Activated naive CD4-positive, alpha-beta T cell treated with anti-CD3 and anti-CD28 coated beads for 36 hours (primary cell): ENCODE data around the gene MALRD1. TPM values are rescaled to one million over a fixed set of nuclear protein-coding genes. Genes with fewer than 3 reads are reported as not detected.

Source experiments
- CTCF ChIA-PET: fragments of 350-600 bp; sonication (Branson Sonifier 250); formaldehyde crosslinking; loops from one replicate; lab custom pipeline; 2021; ENCODE audit warnings: antibody characterized with exemption; lab: Charles Lee
- DNase-seq: peaks from one replicate; pipeline ENCODE4 v3.0.0-alpha.2; 2020
- H3K27ac Mint-ChIP-seq: one replicate; pipeline ENCODE4 v1.8.0; 2021; ENCODE audit warnings: mild to moderate bottlenecking, mixed read lengths
- H3K27me3 Mint-ChIP-seq: one replicate; pipeline ENCODE4 v1.8.0; 2021; ENCODE audit warnings: low read depth, mixed read lengths
- H3K36me3 Mint-ChIP-seq: one replicate; pipeline ENCODE4 v1.8.0; 2021; ENCODE audit warnings: low read depth, mixed read lengths
- H3K4me1 Mint-ChIP-seq: one replicate; pipeline ENCODE4 v1.8.0; 2021; ENCODE audit warnings: low read depth, mixed read lengths
- H3K4me3 Mint-ChIP-seq: one replicate; pipeline ENCODE4 v1.8.0; 2021; ENCODE audit warnings: mild to moderate bottlenecking, moderate library complexity, mixed read lengths
- H3K9me3 Mint-ChIP-seq: one replicate; pipeline ENCODE4 v1.8.0; 2021; ENCODE audit warnings: mixed read lengths
- intact Hi-C: fragments of 100-400 bp; cut with micrococcal nuclease; formaldehyde crosslinking; loops from one replicate; pipeline ENCODE4 v1.15.1; 2023
- total RNA-seq, 2 experiments: library from RNA; stranded (reverse); gene quantifications; one replicate each; pipeline ENCODE4 v1.2.3, GENCODE V29; 2021

MALRD1 gene
- total RNA-seq, 2 experiments from 2014 or later = not detected

GRCh38 chr10:19775296-19775695, 726.7 kb downstream of the MALRD1 start:
- Mint-ChIP-seq H3K27ac (no peak overlapping the region), H3K4me1 (no peaks in the 10 kb centered on the region), H3K4me3 (no peak overlapping the region), H3K9me3 (peaks cover 2% of the 10 kb centered on the region), H3K27me3 (no peaks in the 10 kb centered on the region), H3K36me3 (no peaks in the 10 kb centered on the region)
- intact Hi-C loops = no loop called here
- DNase-seq = no peak
- CTCF ChIA-PET = no interaction called here

DNA sequence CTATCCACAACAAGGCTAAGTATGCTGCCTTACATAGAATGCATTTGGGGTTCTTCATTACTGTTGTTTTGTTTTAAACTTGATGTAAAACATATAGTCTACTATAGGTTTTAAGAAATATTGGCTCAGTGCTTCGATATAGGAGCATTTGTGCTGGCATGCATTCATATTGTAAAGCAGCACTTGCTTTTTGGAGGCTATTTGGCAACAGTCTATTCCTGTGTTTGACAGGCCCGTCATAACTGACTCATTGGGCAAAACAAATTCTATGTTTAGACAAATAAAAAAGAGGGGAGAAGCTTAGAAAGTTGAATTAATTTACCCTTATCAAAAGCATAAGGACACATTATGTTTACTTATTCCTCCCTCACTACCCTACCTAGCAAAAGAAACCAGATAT, 729.2 kb downstream of the MALRD1 start:
- Mint-ChIP-seq H3K27me3 (no peaks in the 10 kb centered on the region), H3K4me3 (no peak overlapping the region), H3K36me3 (no peaks in the 10 kb centered on the region), H3K27ac (no peak overlapping the region), H3K4me1 (no peaks in the 10 kb centered on the region), H3K9me3 (peaks cover 2% of the 10 kb centered on the region)
- intact Hi-C loops = no loop called here
- CTCF ChIA-PET = no interaction called here
- DNase-seq = no peak

DNA sequence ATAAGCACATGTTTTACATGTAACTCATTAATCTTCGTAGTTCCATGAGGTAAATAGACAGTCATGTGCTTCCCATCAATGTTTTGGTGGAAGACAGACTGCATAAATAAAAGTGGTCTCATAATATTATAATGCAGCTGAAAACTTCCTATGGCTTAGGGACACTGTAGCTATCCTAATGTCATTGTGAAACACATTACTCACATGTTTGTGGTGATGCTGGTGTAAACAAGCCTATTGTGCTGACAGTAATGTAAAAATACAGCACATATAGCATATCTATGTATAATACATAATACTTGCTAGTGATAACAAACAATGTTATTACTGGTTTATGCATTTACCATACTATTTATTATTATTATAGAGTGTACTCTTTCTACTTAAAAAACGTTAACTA, 730.4 kb downstream of the MALRD1 start:
- no peaks in the 10 kb centered on the region for H3K27me3 Mint-ChIP-seq

GRCh38 chr10:19782430-19783089, 734.0 kb downstream of the MALRD1 start:
- intact Hi-C loops = loop anchor here (10.0 kb wide), 1 partner anchor 1098 kb away; no protein-coding TSS in a partner anchor
- DNase-seq = no peak
- no peaks in the 10 kb centered on the region for H3K9me3 Mint-ChIP-seq
- CTCF ChIA-PET = interaction anchor here (0.6 kb wide), 1 partner anchor 1715 kb away, joined by 3 read pairs; no protein-coding TSS in a partner anchor
- no peak overlapping the region for H3K4me3 Mint-ChIP-seq
- H3K36me3 Mint-ChIP-seq = no peaks in the 10 kb centered on the region
- no peaks in the 10 kb centered on the region for H3K27me3 Mint-ChIP-seq
- no peak overlapping the region for H3K27ac Mint-ChIP-seq
- H3K4me1 Mint-ChIP-seq = no peaks in the 10 kb centered on the region

More for the DNA sequence above, 730.4 kb downstream of the MALRD1 start:
- CTCF ChIA-PET = no interaction called here
- no peaks in the 10 kb centered on the region for H3K9me3 Mint-ChIP-seq
- H3K4me1 Mint-ChIP-seq = no peaks in the 10 kb centered on the region
- intact Hi-C loops = no loop called here
- no peak for DNase-seq
- no peak overlapping the region for H3K4me3 Mint-ChIP-seq
- H3K27ac Mint-ChIP-seq = no peak overlapping the region
- no peaks in the 10 kb centered on the region for H3K36me3 Mint-ChIP-seq

GRCh38 chr10:19783721-19784120, 735.1 kb downstream of the MALRD1 start:
- Mint-ChIP-seq H3K27me3 (no peaks in the 10 kb centered on the region), H3K4me3 (no peak overlapping the region), H3K9me3 (no peaks in the 10 kb centered on the region), H3K4me1 (no peaks in the 10 kb centered on the region), H3K27ac (no peak overlapping the region), H3K36me3 (no peaks in the 10 kb centered on the region)
- intact Hi-C loops = loop anchor here (10.0 kb wide), 1 partner anchor 1099 kb away; no protein-coding TSS in a partner anchor
- DNase-seq = no peak
- CTCF ChIA-PET = no interaction called here
